ENCODE results near the gene RBMS3.
"Not testable (repeated sequence)": the region's sequence is repeated elsewhere in the genome, so short reads cannot be mapped to it uniquely, and the experiment has no call there.

The RBMS3 gene

DNA sequence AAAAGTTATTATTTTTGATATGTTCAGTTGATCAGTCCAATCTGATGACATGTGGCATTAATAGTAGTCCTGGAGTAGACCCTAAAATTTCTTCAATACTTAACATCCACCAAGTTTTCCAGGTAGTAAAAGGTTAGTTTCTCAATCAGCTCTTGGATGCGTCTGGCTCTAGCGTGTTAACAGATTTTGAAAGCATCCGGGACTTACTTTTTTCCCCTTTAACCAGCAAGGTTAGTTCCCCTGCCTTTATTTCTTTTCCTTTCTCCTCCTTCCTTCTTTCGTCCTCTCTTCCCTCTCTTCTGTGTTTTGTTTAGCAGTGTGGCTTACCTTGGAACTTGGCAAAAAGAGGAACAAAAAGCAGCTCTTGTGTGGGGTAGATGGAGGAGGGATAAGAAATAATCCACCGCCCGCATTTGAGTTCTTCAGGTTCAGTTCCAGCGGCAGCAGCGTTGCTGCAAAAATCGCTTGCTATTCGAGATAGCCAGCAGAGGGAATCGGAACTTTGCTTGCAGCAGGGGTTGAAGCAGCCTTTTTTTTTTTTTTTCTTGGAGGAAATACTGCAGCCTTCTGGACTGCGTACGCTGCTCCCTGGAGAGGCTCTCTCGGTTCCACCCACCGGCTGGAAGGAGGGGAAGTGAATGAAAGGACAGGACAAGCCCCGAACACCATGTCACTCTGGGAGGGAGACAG is at the start of gene RBMS3:
Gene RBMS3 (plus strand): TSS at position 668 of the 690 bp plus-strand sequence.
- no peak for DNase-seq (ENCODE audit: low read depth in 2 of 2)

DNA sequence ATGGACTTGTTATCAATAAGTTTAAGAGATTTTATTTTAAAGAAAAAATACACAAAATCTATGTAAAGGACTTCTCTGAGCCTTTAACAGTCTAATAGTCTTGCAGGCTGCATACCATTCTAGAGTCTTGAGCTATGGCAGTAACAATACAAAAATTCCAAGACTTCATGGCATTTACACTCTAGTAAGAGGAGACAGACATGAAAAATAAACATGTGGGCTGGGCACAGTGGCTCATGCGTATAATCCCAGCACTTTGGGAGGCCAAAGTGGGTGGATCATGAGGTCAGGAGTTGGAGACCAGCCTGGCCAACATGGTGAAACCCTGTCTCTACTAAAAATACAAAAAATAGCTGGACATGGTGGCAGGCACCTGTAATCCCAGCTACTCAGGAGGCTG is 47.7 kb upstream of the RBMS3 start:
- DNase-seq (ENCODE audit: low read depth in 2 of 2), result not testable (repeated sequence)

DNA sequence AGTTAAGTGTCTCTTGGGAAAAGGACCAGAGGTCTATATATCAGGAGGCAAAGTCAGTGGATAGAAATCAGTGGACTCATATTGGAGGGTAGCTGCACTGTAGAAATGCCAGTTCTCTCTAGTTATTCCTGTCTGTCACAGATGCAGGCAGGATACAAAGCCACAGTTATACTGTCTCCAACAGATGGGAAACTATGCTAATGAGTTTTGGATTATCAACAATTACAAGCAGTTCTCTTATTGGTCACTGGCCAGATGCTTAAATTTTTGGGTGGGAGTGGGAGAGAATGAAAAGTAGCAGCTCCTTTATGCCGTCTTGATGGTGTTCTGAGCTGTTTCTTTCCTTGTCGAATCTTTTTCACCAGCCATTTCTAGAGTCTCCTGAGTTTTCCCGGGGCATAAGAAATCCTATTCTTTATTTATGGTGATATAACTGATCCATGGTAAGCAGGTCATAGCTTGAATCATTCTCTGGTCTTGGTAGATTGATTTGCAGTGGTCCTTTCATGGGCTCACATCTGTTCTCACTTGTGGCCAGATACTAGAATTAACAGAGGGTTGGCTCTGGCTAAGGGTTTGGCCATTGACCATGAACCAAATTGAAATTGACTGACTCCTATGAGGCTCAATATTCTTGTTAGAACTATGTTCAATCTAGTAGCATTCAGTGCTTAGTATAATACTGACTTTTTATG is 44.6 kb upstream of the RBMS3 start:
- DNase-seq (ENCODE audit: low read depth in 2 of 2), result no peak

DNA sequence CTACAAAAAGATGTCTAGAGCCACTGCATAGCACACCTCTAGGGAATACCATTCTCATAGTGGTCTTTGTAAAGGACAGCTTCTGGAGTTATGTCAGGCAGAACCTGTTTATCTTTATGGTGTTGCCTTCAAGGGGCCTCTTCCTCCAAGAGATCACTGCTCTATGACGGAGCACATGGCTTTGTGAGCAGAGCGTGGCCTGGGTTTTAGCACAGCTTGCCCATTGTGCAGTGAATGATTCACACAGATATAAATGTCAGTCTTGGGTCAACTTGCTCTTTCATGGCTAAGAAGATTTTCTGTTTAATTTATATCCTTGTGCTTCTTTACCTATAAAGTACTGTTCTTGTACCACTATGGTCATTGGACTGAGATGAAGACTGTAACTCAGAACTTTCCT is 41.5 kb upstream of the RBMS3 start:
- no peak for DNase-seq (ENCODE audit: low read depth in 2 of 2)

DNA sequence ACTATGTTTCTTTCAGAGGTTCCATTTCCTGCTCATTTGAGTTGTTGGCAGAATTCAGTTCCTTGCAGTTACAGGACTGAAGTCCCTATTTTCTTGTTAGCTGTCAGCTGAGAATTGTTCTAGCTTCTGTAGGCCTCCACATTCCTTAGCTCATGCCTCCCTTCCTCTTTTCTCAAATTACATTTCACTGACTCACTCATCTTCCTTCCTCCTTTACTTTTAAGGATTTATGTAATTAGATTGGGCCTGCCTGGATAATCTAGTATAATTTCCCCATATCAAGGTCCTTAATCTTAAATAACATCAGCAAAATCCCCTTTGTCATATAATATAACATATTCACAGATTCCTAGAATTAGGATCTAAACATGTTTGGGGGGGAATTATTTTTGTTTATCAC is 40.6 kb upstream of the RBMS3 start:
- no peak for DNase-seq (ENCODE audit: low read depth in 2 of 2)

DNA sequence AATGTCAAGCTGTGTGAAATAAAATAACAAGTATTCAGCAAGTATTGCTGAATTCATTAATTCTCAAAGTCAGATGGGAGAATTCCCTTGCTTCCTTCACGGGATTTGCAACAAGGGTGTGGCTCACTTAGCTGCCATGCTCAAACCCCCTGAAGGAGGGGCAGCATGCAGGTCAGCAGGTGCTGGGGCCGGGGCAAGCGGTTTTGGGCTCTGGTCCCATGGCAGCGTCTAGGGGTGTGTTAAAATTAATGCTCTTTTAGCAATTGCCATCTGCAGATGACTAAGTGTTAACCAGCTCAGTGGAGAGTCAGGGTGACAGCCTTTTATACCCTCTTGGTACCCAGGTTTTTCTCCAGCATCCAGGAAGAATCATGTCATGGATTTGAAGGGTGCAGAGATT is 40.0 kb upstream of the RBMS3 start:
- no peak for DNase-seq (ENCODE audit: low read depth in 2 of 2)

DNA sequence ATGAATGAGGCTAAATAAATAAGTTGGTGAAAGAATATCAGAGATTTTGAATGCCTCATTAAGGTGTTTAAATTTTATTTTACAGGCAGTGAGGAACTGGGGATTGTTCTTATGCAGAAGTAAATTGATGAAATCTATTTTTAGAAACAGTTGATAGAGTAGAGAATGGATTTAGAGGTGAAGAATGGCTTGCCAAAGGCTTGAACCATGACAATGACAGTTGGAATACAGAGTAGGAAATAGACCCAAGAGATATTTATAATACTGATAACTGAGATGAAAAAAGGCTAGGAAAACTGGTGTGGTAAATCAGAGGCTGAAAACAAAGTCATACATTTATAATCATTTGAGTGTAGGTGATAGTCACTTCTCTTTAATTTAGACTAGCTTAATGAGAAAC is 39.0 kb upstream of the RBMS3 start:
- DNase-seq (ENCODE audit: low read depth in 2 of 2), result no peak

DNA sequence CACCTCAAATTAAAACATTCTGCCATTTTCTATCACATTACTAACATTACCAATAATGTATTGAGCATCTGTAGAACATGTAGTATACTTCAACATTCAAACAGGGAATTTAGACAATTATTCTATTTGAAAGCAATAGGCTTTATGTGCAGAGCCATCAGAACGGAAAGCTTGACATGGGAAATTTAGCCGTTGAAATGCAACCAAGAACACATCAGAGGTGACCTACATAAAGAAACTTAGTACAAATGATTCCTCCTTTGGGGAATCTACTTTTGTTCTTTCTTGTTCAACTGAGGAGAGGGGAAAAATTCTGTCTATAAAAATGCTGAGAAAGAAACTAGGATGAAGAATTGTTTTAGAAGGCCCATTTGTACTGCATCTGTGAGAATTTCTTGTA is 38.6 kb upstream of the RBMS3 start:
- DNase-seq (ENCODE audit: low read depth in 2 of 2), result no peak

DNA sequence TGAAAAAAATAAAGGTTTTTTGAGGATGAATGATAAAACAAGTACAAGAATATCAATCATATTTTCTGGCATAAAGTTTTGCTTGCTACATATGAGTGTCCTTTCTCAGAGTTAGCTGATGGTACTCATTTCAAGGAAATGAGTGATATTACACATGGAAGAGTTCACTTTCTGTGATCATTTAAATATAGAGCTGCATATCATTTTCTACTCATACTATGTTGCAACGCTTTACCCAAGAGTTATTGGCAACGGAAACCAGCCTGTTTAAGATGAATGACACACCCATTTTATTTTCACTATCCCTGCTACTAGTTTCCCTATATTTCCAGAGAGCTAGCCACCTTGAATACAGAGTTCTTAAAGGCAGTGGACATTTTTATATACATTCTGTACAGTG is 35.4 kb upstream of the RBMS3 start:
- no peak for DNase-seq (ENCODE audit: low read depth in 2 of 2)

DNA sequence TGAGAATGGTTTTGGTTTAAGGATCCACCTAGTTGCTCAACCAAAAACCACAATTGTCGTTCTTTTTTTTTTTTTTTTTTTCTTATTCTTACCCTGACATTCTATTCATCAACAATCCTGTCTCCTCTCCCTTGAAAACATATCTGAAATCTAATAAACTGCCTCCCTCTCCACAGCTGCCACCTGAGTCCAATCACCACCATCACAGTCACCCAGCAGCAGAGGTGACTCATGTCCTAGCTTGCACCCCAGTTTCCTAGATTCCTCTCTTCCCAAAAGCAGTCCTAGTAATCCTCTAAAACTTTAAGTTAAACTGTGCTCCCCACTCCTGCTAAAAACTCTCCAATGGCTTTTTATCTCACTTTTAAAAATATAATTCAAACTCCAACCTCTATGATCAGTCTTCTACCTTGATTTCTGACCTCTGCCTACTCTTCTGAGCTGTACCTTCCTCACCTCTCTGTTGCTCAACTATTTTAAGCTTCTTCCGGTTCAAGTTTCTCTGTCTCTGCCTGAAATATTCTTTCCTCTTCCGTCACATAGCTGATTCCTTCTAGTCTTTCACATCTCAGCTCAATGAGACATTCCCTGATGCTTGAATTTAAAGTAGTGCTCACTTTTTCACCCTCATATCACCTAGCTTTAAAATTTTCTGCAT is 33.7 kb upstream of the RBMS3 start:
- DNase-seq (ENCODE audit: low read depth in 2 of 2), result no peak

DNA sequence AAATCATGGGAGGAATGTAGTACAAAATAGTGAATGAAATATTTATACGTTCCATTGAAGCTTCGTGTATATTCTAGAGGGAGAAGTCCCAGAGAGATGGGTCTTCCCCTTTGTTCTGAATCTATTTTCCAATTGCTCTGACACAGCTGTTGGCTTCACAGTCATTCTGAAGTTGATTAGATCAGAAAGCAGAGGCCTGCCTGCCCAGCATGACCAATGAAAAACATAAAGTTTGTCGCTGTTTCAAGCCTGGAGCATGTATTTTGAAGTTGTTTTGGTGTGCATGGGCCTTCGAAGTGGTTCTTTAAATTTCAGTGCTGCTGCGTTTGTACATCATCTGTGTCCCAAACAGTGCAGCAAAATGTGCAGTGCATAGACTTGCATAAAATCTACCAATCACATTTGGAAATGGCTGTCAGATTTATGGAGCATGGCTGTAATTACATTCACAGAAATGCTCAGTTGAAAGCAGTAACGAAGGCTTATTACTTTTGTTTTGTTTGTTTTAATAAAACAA is 31.0 kb upstream of the RBMS3 start:
- no peak for DNase-seq (ENCODE audit: low read depth in 2 of 2)

DNA sequence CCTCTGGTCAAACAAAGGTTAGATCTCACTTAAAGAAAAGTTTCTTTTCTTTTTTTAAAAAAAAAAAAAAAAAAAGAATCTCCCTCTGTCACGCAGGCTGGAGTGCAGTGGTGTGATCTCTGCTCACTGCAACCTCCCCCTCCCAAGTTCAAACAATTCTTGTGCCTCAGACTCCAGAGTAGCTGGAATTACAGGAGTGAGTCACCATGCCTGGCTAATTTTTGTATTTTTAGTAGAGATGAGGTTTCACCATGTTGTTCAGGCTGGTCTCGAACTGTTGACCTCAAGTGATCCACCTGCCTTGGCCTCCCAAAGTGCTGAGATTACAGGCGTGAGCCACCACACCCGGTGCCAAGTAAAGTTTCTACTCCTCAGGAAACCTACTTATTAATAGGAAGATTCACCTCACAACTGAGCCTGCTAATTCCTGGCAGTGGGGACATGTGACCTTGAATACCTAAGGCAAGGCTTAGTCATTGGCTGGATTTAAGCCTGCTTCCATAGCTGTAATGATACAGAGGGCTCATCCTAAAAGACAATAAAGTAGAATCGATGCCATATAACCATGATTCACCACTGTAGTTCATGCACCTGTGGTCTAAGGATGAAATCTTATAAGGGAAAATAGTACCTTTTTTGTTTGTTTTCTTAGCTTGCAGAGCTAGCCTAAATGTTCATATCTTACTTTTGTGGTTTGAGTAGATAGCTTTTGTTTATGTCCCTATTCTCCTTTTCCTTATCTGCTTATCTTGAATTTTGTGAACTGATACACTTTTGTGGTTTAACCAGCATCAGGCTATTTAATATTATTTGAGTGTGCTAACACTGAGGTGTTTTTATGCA is 24.8 kb upstream of the RBMS3 start:
- no peak for DNase-seq (ENCODE audit: low read depth in 2 of 2)

DNA sequence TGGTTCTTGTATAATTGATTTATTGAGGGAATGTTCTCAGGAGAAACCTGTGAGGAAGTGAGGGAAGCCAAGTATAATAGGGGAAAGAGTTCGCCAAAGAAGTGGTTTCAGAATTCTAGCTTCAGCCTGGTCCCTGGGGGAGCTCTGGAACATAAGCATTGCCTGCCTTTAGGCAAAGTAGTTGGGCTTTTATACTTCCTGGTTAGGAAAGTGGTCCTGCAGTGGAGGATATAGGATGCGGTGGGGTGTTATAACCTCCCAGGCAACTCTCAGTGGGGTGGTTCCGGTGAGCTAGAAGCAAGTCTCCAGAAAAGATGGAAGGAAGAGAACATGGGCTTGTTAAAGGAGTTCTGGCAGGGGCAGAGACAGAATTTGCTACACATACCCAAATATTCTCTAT is 22.7 kb upstream of the RBMS3 start:
- no peak for DNase-seq (ENCODE audit: low read depth in 2 of 2)

DNA sequence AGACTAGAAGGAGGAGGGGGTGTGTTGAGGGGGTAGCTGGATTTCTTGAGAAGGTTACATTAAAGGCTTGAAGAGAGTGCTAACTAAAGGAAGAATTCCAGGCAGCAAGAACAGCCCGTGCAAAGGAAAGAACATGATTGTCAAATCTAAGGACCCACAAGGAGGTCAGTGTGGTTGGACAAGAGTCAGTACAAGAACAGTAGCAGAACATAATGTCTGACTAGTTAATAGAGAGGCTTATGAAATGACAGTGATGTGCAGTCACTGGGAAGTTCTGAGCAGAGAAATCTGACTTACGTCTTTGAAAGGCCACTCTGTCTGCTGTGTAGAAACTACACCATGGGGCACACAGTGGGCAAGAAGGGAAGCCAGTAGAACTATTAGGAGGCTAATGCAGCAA is 19.8 kb upstream of the RBMS3 start:
- no peak for DNase-seq (ENCODE audit: low read depth in 2 of 2)

DNA sequence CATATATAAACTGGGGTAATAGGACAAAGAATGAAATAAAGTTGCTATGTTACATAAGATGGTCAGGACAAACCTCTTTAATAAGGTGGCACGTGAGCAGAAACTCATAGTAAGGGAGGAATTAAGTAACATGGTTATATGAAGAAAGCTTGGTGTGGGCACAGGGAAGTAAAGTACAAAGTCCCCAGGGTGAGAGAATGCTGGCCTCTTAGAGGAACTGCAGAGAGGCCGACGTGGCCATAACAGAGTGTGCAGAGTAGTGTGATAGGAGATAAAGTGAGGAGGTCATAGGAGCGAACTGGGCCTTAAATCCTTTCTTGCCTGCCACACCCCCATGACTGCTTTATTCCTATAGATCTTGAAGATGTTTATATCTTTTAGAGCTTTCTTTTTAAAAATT is 17.4 kb upstream of the RBMS3 start:
- DNase-seq (ENCODE audit: low read depth in 2 of 2), result no peak

DNA sequence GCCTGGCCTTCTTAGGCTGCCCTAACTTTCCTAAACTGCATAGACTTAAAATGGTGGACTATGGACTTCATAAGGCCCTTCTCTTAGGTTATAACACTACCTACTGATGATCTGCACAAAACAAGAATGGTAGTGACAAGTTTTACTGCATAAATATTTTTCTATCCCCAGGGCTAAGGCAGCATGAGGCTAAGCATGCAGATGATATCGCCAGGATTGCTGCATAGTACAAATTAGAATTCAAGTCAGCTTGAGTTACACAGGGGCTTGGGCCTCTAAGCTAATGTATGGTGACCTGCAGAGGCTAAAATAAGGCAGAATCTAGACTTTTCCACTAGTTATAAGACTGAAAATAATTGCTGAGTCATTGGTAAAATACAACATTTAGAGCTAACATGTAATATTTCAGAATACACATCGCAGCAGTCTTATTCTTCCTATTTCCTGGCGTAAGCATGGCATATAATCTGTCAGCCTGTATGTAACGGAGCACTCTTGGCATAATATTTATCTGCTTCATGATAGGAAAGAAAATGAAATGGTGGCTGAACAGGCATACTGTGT is 15.3 kb upstream of the RBMS3 start:
- DNase-seq (ENCODE audit: low read depth in 2 of 2), result no peak

DNA sequence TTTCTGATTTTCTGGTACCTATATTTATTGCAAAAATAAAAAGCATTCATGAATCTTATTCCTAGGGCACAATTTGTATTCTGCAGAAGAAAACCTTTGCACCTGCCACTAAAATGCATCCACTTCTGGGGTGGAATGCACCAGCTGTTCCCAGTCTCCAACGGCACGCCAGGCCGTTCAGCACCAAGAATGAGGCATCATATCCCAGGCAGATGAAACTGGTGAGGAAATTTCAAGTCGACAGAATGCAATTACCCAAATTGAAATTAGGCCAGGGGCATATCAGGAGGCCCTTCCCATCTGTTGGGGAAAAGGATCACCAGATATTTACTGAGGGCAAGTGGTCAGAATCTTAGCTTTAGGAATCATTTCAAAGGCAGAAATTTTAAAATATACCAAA is 13.6 kb upstream of the RBMS3 start:
- DNase-seq (ENCODE audit: low read depth in 2 of 2), result no peak

DNA sequence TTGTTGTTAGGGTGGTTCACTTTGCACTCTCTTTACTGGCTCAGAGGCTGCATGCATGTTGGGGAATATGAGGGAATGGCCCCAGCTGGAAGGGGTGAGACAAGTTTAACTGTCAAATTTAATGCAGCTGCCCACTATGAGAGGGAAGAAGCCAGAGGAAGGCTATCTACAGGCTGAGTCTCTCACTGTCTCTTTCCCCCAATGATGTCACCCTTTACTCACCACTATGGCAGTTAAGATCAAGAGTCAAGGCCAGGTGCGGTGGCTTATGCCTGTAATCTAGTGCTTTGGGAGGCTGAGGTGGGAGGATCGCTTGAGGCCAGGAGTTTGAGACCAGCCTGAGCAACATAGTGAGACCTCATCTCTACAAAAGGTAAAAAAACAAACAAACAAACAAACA is 12.2 kb upstream of the RBMS3 start:
- DNase-seq (ENCODE audit: low read depth in 2 of 2), result no peak

DNA sequence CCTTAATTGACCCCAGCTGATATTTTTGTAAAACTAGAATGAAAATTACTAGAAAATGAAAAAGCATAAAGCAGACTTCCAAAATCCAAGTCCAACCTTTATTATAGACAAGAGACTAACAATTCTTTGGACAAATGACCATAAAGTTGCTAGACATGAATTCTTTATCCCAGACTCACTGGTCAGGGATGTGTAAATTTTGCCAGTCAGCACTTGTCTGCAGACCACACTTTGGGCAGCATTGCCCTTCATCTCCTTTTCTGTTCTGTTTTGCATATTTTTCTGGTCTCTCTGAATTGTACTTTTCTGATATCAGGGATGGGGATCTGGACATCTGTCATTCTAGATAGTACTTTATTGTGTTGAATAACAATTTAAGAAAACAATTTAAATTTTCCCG is 10.1 kb upstream of the RBMS3 start:
- no peak for DNase-seq (ENCODE audit: low read depth in 2 of 2)

DNA sequence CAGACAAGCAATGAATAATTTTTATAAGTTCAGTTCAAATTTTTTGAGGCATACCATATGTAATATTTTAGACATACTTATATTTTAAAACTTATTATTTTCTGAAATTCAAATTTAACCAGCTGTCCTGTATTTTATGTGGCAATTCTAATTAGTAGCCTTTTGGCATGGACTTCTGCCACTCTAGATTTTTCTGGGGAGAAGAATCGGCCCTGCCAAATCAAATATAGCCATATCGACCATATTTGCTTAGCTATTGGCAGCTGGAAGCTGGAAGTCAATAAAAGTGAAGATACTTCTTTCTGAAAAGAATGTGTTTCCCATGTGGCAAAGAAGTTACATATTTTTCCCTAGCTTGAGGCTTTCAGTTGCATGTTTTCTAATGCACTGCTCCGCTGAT is 9.4 kb upstream of the RBMS3 start:
- no peak for DNase-seq (ENCODE audit: low read depth in 2 of 2)

DNA sequence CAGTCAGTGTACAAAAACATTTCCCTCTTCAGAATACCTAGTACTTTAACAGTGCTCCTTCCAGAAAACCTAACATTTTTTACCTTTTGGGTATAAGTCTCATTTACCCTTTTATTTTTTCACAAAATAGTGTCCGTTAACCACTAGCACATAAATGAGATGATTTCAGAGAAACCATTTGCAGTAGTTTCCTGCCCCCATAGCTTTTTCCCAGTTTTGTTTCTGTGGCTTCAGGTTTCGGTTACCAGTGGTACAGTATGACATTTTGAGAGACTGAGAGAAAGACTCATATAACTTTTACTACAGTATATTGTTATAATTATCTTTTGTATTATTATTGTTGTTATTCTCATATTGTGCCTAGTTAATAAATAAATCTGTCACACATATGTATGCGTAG is 6.2 kb upstream of the RBMS3 start:
- no peak for DNase-seq (ENCODE audit: low read depth in 2 of 2)

DNA sequence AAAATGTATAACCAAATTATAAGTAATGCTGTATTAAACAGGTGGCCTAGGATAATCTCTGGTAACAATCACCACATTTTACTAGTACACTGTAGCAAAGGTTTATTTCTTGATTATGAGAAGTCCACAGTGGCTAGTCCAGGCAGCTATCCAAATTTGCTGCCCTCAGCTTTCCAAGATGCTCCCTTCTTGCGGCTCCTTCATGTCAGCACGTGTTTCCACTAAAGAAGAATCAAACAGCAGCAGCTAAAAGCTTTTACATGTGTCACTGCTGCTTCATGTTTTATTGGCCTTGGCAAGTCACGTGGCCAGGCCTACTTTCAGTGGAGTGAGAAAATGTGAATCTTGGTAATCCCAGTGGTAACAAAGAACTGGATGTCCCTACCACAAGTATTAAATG is 5.6 kb upstream of the RBMS3 start:
- DNase-seq (ENCODE audit: low read depth in 2 of 2), result no peak
